A375 (cell line): ENCODE measurements around the gene TEKT5. TPM values are rescaled to one million over a fixed set of nuclear protein-coding genes. Genes with fewer than 3 reads are reported as not detected.

Source experiments
- small RNA-seq: library from RNA; depleted of rRNA; stranded (forward); fragments of <200 nt; gene quantifications from one replicate; pipeline ENCODE3, GENCODE V24; 2014
- total RNA-seq: library from RNA; depleted of rRNA; stranded (reverse); fragments of >200 nt; shearing (Covaris generic); gene quantifications from 2 replicates; pipeline ENCODE4 v1.2.3, GENCODE V29; 2014; rRNA removed

Gene TEKT5
- total RNA-seq = not detected in 2 replicates

DNA sequence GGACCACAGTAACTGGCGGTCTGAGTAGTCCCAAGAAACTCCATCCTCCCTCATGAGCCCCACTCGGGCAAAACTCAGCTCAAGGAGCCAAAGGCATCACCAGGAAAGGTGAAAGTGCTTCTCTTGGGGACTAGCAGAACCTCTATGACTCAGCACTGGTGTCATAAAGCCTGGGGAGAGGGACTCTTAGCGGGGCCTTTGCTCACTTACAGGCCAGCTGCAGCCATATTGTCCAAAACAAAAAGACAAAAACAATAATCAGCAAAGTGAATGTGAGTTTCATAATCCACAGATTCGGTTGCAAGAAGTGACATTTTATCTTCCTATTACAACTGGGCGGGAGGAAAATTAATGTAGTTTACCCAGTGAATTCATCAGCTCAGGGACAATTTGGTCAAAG, at the start of gene TEKT5:
Gene TEKT5, minus strand, starts transcription at position 101 of the 400 bp plus-strand sequence. Its CDS starts 57 bp downstream, at position 44.

DNA sequence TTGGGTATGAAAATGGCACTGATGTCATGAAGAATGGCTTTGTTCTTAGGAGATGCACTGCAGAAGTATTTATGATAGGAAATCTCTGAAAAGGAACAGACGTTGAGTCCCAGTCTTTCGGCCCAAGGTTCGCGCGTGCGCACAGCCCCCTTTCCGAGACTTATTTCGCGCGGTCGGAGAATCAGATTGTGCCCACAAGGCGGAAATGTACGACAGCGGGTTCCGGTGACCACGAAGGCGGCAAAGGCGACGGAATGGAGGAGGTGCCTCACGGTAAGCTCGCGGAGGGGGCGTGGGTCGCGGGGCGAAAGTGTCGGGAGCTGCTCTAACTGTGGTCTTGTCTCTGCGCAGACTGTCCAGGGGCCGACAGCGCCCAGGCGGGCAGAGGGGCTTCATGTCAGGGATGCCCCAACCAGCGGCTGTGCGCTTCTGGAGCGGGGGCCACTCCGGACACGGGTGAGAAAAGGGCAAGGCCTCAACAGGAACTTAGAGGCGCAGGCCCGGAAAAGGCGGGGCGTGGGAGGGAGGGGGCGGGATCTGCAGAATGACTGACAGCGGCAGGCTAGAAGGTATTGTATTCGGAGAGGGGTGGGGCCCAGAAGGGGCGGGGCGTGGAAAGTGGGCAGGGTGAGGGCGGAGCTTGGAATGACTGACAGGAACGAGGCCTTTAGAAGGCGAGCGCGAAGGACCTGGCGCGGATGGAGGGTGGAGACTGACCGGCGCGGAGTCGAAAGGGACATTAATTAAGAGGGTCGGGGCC, 49.1 kb upstream of the TEKT5 start, which contains the start of gene NUBP1:
Gene NUBP1, plus strand, starts transcription at position 233 of the 760 bp plus-strand sequence. Its CDS starts 22 bp downstream, at position 255.

DNA sequence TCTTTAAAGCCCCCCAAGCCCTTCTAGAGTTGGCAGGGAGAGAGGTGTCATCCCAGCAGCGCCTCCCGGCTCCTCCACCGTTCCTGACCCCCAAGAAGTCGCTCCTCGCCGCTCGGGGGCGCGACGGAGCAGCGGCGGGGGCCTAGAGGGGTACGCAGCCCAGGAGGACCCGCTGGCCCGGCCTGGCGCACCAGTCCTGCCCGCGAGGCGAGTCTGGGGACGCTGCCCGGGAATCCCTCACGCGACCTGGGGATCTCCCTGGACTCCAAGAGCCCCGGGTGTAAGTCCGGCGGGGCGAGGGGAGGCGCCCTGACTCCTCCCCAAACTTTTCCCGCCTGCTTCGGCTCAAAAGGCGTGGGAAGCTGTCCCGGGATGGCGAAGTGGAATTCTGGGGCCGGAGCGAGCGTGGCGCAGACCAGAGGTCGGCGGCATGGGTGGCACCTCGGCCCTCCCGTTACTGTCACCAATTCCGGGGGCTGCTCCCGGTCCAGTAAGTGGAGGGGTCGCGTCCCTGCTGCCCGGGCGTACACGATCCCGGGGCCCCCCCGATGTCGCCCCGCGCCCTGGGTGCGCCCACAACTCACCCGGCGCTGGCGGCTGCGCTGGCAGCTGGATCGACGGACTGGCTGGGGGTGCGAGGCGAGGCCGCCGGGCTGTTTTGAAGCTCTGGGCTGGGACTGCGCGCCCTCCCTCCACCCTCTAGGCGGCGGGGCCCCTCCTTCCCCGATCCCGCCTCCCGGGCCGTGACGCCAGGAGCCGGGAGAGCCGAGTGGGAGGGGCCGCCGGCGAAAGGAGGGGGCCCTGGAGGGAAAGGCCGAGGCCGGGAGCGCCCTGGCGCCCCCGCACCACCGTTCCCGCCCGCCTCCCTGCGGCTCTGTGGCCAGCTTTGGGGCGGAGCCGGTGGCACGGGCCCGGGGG, 114.5 kb downstream of the TEKT5 start, which contains the start of gene EMP2:
Gene EMP2, minus strand, starts transcription at position 634 of the 918 bp plus-strand sequence. CDS start 32,981 bp downstream, outside the sequence.

Small RNA genes lying within 50 kb of the gene (small RNA-seq; reads per million reads assigned to genes)
- not detected for gene MTND4LP24
- gene MTND6P33 = not detected

Other genes starting within 250 kb of the TEKT5 start
- 45.9 and 52.7 TPM in 2 replicates for gene EMP2, start 114.3 kb downstream of the TEKT5 start, total RNA-seq
- gene NUBP1, start 48.9 kb upstream of the TEKT5 start, total RNA-seq = 48.9 and 62.8 TPM in 2 replicates
- 0.04 and 0.08 TPM in 2 replicates for gene TVP23A, start 123.9 kb upstream of the TEKT5 start, total RNA-seq
- 19.3 and 21.2 TPM in 2 replicates for gene CIITA, start 182.3 kb upstream of the TEKT5 start, total RNA-seq
- gene DEXI, start 247.5 kb upstream of the TEKT5 start, total RNA-seq = 23.7 and 24.4 TPM in 2 replicates
- 12.4 and 14.2 TPM in 2 replicates for gene CLEC16A, start 249.6 kb upstream of the TEKT5 start, total RNA-seq